SK-N-SH treated with all-trans-retinoic acid at 6 μM for 48 hours (cell line): ENCODE results near the gene ATP10B.

ENCODE experiments used
- ATAC-seq: fragments of 200-7000 bp; cut with Tn5 transposase; 3 replicates; pipeline ENCODE4 v1.9.1; 2020; ENCODE audit warnings: mild to moderate bottlenecking, moderate library complexity
- ARNTL ChIP-seq: fragments of 450-650 bp; formaldehyde crosslinking; IDR thresholded peaks from 2 replicates; pipeline ENCODE4 v1.5.0; 2020; ENCODE audit warnings: low read depth, mild to moderate bottlenecking, moderate library complexity, borderline replicate concordance
- BACH2 ChIP-seq: fragments of 250-450 bp; sonication (Bioruptor Pico); IDR thresholded peaks from 2 replicates; pipeline ENCODE4 v1.9.0; 2021; ENCODE audit warnings: mild to moderate bottlenecking, borderline replicate concordance
- CSDC2 ChIP-seq: fragments of 250-450 bp; sonication (Bioruptor Pico); IDR thresholded peaks from 2 replicates; pipeline ENCODE4 v1.5.0; 2020; ENCODE audit warnings: mild to moderate bottlenecking, moderate library complexity
- ESRRG ChIP-seq: fragments of 250-450 bp; sonication (Bioruptor Pico); IDR thresholded peaks from 2 replicates; pipeline ENCODE4 v1.6.1; 2021; ENCODE audit warnings: mild to moderate bottlenecking
- ISL1 ChIP-seq: fragments of 250-450 bp; sonication (Bioruptor Pico); IDR thresholded peaks from 2 replicates; pipeline ENCODE4 v2.1.2; 2022; ENCODE audit warnings: mild to moderate bottlenecking, moderate library complexity
- OSR1 ChIP-seq: fragments of 250-450 bp; sonication (Bioruptor Pico); IDR thresholded peaks from 2 replicates; pipeline ENCODE4 v1.8.0; 2022; ENCODE audit warnings: moderate library complexity, mild to moderate bottlenecking, inconsistent platforms
- PPARA ChIP-seq: fragments of 250-450 bp; sonication (Bioruptor Pico); IDR thresholded peaks from 2 replicates; pipeline ENCODE4 v1.5.0; 2020; ENCODE audit warnings: mild to moderate bottlenecking, borderline replicate concordance
- TCF4 ChIP-seq: fragments of 250-450 bp; sonication (Bioruptor Pico); IDR thresholded peaks from 2 replicates; pipeline ENCODE4 v1.8.0; 2021; ENCODE audit warnings: mild to moderate bottlenecking, moderate library complexity, borderline replicate concordance
- TSHZ2 ChIP-seq: fragments of 250-450 bp; sonication (Bioruptor Pico); IDR thresholded peaks from 2 replicates; pipeline ENCODE4 v1.5.0; 2020; ENCODE audit warnings: mild to moderate bottlenecking, moderate library complexity
- ZFP3 ChIP-seq: fragments of 250-450 bp; sonication (Bioruptor Pico); IDR thresholded peaks from 2 replicates; pipeline ENCODE4 v1.5.0; 2020; ENCODE audit warnings: mild to moderate bottlenecking, moderate library complexity
- ZFP30 ChIP-seq: fragments of 450-650 bp; formaldehyde crosslinking; IDR thresholded peaks from 2 replicates; pipeline ENCODE4 v1.5.0; 2022; ENCODE audit warnings: mild to moderate bottlenecking, moderate library complexity
- ZNF565 ChIP-seq: fragments of 450-650 bp; formaldehyde crosslinking; conservative IDR thresholded peaks from 2 replicates; pipeline ENCODE4 v1.5.0; 2020; ENCODE audit warnings: low read depth, mild to moderate bottlenecking, moderate library complexity
- ZNF8 ChIP-seq: fragments of 450-650 bp; formaldehyde crosslinking; IDR thresholded peaks from 2 replicates; pipeline ENCODE4 v1.5.0; 2020; ENCODE audit warnings: mild to moderate bottlenecking, moderate library complexity
- TF ChIP-seq, protein P1 (sequence below): fragments of 250-450 bp; sonication (Bioruptor Pico); IDR thresholded peaks from 2 replicates; pipeline ENCODE4 v1.8.0; 2021; ENCODE audit warnings: low read depth, mild to moderate bottlenecking, moderate library complexity, borderline replicate concordance
- TF ChIP-seq, protein P2 (sequence below): fragments of 250-450 bp; sonication (Bioruptor Pico); IDR thresholded peaks from 2 replicates; pipeline ENCODE4 v1.8.0; 2020; ENCODE audit warnings: mild to moderate bottlenecking, moderate library complexity, borderline replicate concordance

The ATP10B gene

GRCh38 chr5:160514191-160514590 is 337.8 kb downstream of the ATP10B start:
- TF ChIP-seq ZFP30 (CRISPR knock-in tag) (no peak), PPARA (CRISPR knock-in tag) (no peak), ZNF565 (CRISPR knock-in tag) (no peak), OSR1 (CRISPR knock-in tag) (no peak), CSDC2 (CRISPR knock-in tag) (no peak), BACH2 (CRISPR knock-in tag) (no peak), ESRRG (CRISPR knock-in tag) (no peak), TSHZ2 (CRISPR knock-in tag) (no peak), ZFP3 (no peak), ZNF8 (CRISPR knock-in tag) (no peak), ARNTL (CRISPR knock-in tag) (no peak), TCF4 (no peak)
- TF ChIP-seq, protein P1, sequence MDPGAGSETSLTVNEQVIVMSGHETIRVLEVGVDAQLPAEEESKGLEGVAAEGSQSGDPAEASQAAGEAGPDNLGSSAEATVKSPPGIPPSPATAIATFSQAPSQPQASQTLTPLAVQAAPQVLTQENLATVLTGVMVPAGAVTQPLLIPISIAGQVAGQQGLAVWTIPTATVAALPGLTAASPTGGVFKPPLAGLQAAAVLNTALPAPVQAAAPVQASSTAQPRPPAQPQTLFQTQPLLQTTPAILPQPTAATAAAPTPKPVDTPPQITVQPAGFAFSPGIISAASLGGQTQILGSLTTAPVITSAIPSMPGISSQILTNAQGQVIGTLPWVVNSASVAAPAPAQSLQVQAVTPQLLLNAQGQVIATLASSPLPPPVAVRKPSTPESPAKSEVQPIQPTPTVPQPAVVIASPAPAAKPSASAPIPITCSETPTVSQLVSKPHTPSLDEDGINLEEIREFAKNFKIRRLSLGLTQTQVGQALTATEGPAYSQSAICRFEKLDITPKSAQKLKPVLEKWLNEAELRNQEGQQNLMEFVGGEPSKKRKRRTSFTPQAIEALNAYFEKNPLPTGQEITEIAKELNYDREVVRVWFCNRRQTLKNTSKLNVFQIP (CRISPR knock-in tag) = no peak
- TF ChIP-seq, protein P2, sequence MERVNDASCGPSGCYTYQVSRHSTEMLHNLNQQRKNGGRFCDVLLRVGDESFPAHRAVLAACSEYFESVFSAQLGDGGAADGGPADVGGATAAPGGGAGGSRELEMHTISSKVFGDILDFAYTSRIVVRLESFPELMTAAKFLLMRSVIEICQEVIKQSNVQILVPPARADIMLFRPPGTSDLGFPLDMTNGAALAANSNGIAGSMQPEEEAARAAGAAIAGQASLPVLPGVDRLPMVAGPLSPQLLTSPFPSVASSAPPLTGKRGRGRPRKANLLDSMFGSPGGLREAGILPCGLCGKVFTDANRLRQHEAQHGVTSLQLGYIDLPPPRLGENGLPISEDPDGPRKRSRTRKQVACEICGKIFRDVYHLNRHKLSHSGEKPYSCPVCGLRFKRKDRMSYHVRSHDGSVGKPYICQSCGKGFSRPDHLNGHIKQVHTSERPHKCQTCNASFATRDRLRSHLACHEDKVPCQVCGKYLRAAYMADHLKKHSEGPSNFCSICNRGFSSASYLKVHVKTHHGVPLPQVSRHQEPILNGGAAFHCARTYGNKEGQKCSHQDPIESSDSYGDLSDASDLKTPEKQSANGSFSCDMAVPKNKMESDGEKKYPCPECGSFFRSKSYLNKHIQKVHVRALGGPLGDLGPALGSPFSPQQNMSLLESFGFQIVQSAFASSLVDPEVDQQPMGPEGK = no peak
- no peak for ATAC-seq

DNA sequence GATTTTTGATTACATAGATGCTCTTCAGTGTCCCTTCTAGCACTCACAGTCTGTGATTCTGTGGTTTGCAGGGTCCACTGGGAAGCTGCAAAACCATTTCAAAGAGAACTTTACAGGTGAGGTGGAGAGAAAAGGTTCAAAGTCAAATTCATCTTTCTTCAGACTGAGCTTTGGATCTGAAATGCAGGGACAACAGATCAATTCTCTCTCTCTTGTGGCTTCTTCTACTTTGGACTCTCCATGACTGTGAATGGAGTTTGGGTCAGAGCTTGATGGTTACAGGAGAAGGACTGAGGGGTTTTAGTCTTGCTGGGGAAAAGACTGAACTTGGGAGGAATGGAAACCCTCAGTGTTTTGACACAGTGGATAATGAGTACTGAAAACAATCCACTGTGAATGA is 338.5 kb downstream of the ATP10B start:
- TF ChIP-seq ESRRG (CRISPR knock-in tag) (no peak), ISL1 (CRISPR knock-in tag) (no peak), BACH2 (CRISPR knock-in tag) (no peak)
- TF ChIP-seq, protein P2 = no peak
- ATAC-seq = no peak
